ENCODE data around the gene XIAP. TPM values are rescaled to one million over a fixed set of nuclear protein-coding genes. Genes with fewer than 3 reads are reported as not detected.

Gene XIAP
- polyA plus RNA-seq, 1 experiment: 18.6 TPM

DNA sequence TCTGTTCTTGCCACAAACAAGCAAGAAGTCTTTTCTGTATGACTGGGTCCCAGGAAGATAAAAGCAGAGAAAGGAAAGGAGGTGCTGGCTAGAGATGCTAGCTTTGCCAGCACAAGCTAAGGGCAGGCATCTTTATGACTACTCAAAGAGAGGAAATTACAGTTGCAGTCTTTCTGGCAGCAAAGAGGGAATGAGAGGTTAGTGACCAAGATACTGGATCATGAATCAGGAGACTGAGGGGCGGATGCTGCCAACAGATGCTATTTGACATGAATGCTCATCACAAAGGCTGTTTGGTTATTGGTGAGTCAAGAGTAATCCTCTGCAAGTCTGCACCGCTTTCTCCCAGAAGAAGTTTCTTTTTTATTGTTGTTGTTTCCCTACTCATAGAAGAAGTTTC is 5.5 kb upstream of the XIAP start:
- H3K9me3 ChIP-seq (ENCODE audit: control insufficient read depth, insufficient read depth, low read length): no peaks in the 10 kb centered on the region
- CTCF ChIA-PET: interaction anchor here (1.1 kb wide), 1 partner anchor 21 kb away, joined by 4 read pairs; no protein-coding TSS in a partner anchor
- POLR2A ChIA-PET: no interaction called here
- H3K27me3 ChIP-seq (ENCODE audit: control insufficient read depth, insufficient read depth, low read length): no peaks in the 10 kb centered on the region
- no peak overlapping the region for H3K4me3 ChIP-seq (ENCODE audit: low read depth, low read length)
- no peak overlapping the region for H3K27ac ChIP-seq (ENCODE audit: low read depth, low read length)
- TF ChIP-seq, protein P1, sequence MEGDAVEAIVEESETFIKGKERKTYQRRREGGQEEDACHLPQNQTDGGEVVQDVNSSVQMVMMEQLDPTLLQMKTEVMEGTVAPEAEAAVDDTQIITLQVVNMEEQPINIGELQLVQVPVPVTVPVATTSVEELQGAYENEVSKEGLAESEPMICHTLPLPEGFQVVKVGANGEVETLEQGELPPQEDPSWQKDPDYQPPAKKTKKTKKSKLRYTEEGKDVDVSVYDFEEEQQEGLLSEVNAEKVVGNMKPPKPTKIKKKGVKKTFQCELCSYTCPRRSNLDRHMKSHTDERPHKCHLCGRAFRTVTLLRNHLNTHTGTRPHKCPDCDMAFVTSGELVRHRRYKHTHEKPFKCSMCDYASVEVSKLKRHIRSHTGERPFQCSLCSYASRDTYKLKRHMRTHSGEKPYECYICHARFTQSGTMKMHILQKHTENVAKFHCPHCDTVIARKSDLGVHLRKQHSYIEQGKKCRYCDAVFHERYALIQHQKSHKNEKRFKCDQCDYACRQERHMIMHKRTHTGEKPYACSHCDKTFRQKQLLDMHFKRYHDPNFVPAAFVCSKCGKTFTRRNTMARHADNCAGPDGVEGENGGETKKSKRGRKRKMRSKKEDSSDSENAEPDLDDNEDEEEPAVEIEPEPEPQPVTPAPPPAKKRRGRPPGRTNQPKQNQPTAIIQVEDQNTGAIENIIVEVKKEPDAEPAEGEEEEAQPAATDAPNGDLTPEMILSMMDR (IDR thresholded peaks at IDR 0.05; ENCODE audit: low read depth, low read length): no peak
- DNase-seq (ENCODE audit: low read depth, low spot score): no peak

DNA sequence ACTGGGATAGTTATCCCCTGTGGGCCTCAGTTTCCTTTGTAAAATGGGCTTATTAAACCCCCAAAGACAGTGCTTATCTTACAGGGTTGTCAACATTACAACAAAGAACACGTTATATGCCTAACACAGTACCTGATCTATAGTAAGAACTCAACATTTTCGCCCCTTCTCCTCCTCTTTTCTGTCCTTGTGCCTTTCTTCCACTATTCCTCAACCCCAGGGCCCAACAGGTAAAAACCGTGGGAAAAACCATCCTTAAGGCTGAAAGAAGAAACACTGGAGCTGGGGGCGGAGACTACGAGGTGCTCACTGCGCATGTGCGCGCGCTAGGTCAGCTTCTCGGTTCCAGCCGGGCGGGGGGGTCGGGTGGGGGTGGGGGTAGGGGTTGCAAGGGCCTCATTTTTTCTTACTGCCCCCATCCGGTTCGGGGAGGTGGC is 426 bp upstream of the XIAP start:
- no peaks in the 10 kb centered on the region for H3K27me3 ChIP-seq (ENCODE audit: control insufficient read depth, insufficient read depth, low read length)
- TF ChIP-seq, protein P1 (IDR thresholded peaks at IDR 0.05; ENCODE audit: low read depth, low read length): no peak
- peak overlapping the region; percentile 97 for H3K27ac ChIP-seq (ENCODE audit: low read depth, low read length)
- ChIA-PET POLR2A (interaction anchor here (0.6 to 1.3 kb wide), 2 partner anchors 10 to 24 kb away, joined by 3 to 5 read pairs; no protein-coding TSS in a partner anchor), CTCF (interaction anchor here (0.9 kb wide), 1 partner anchor 27 kb away, joined by 11 read pairs; no protein-coding TSS in a partner anchor)
- H3K9me3 ChIP-seq (ENCODE audit: control insufficient read depth, insufficient read depth, low read length): no peaks in the 10 kb centered on the region
- peak overlapping the region; percentile 66 for H3K4me3 ChIP-seq (ENCODE audit: low read depth, low read length)
- DNase-seq (ENCODE audit: low read depth, low spot score): no peak

DNA sequence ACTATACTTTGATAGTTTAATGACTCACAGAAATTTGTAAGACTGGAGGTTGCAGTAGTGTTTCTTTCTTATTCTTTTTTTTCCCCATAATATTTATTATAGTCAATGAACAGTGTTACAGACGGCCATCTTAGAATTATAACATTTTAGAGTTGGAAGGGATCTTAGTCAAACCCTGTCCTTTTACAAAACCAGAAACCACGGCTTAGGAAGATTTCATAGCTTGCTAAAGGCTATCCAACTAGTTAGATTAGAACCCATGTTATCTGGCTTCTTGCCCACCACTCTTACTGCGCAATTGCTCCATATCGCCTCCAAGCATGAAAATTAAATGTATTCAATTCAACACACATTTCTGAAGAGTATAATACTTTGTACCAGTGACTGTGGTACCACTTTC is 1.1 kb downstream of the XIAP start:
- Histone ChIP-seq H3K4me3 (ENCODE audit: low read depth, low read length) (peak overlapping the region; percentile 66), H3K9me3 (ENCODE audit: control insufficient read depth, insufficient read depth, low read length) (no peaks in the 10 kb centered on the region), H3K27me3 (ENCODE audit: control insufficient read depth, insufficient read depth, low read length) (no peaks in the 10 kb centered on the region), H3K27ac (ENCODE audit: low read depth, low read length) (no peak overlapping the region)
- POLR2A ChIA-PET: interaction anchor here (0.9 to 1.3 kb wide), 2 partner anchors 25 to 99 kb away, joined by 3 to 5 read pairs; no protein-coding TSS in a partner anchor
- TF ChIP-seq, protein P1 (IDR thresholded peaks at IDR 0.05; ENCODE audit: low read depth, low read length): no peak
- DNase-seq (ENCODE audit: low read depth, low spot score): no peak
- CTCF ChIA-PET: no interaction called here

DNA sequence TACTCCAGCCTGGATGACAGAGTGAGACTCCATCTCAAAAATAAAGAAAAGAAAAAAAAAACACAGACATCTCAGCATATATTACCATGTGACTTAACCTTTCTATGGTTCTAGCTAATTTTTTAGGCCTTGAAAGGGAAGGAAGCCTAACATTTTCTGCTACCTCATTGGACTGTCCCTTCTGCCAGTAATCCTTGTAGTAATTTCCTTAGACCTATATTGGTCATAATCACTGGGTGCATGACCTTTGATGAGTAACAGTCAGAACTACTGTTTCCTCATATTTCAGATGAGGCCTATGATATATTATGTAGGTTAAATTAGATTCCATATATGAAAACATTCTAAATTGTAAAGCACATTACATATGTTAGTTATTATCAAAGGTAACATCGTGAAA is 9.6 kb downstream of the XIAP start:
- Histone ChIP-seq H3K9me3 (ENCODE audit: control insufficient read depth, insufficient read depth, low read length) (no peaks in the 10 kb centered on the region), H3K4me3 (ENCODE audit: low read depth, low read length) (no peak overlapping the region), H3K27ac (ENCODE audit: low read depth, low read length) (no peak overlapping the region), H3K27me3 (ENCODE audit: control insufficient read depth, insufficient read depth, low read length) (no peaks in the 10 kb centered on the region)
- DNase-seq (ENCODE audit: low read depth, low spot score): no peak
- POLR2A ChIA-PET: interaction anchor here (0.6 to 1.1 kb wide), 2 partner anchors 10 to 223 kb away, joined by 3 read pairs; partner anchors contain the start of gene XIAP
- TF ChIP-seq, protein P1 (IDR thresholded peaks at IDR 0.05; ENCODE audit: low read depth, low read length): no peak
- CTCF ChIA-PET: interaction anchor here (0.6 to 1.6 kb wide), 3 partner anchors 15 to 385 kb away, joined by 3 to 11 read pairs (median 3); no protein-coding TSS in a partner anchor

DNA sequence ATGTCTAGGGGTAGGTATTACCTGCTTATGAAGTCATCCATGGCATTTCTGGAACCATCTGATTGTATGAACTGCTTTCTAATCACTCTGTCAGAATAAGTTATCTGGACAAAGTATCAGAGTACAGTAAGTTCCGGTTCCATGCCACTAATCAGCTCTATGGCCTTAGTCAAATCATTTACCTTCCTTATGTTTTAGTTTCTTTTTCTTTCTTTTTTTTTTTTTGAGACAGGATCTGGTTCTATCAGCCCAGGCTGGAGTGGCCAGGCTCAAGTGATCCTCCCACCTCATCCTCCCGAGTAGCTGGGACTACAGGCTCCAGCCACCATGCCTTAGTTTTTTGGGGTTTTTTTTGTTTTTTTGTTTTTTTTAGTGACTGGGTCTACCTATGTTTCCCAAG is 11.5 kb downstream of the XIAP start:
- TF ChIP-seq, protein P1 (IDR thresholded peaks at IDR 0.05; ENCODE audit: low read depth, low read length): no peak
- Histone ChIP-seq H3K9me3 (ENCODE audit: control insufficient read depth, insufficient read depth, low read length) (no peaks in the 10 kb centered on the region), H3K4me3 (ENCODE audit: low read depth, low read length) (no peak overlapping the region), H3K27ac (ENCODE audit: low read depth, low read length) (no peak overlapping the region), H3K27me3 (ENCODE audit: control insufficient read depth, insufficient read depth, low read length) (no peaks in the 10 kb centered on the region)
- ChIA-PET POLR2A (no interaction called here), CTCF (no interaction called here)
- DNase-seq (ENCODE audit: low read depth, low spot score): no peak
